ENCODE results near the gene EFCAB12. TPM values are rescaled to one million over a fixed set of nuclear protein-coding genes. Genes with fewer than 3 reads are reported as not detected.
"Not testable (repeated sequence)": the region's sequence is repeated elsewhere in the genome, so short reads cannot be mapped to it uniquely, and the experiment has no call there.

The EFCAB12 gene
- total RNA-seq, 4 donors from 2014 or later: not detected

DNA sequence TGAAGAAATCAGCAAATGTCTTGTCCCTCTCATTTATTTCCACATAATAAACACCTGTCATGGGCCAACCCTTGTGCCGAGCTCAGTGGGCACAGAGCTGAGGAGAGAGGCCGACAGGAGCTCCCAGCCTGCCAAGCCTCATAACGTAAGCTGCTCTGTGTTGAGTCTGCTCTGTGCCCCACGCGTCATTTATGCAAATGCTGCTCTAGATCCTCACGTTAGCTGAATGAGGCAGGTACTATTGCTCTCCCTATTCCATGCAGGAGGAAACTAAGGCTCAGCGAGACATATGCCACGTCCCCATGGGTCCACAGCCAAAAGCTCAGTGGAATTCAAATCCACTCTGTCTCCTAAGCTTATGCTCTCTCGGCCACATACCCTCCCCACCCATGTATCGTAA is 41.5 kb downstream of the EFCAB12 start:
- ATAC-seq: no peak

GRCh38 chr3:129385507-129385906 is 42.9 kb downstream of the EFCAB12 start:
- H3K36me3 ChIP-seq: peaks cover 0 to 12% of the 10 kb centered on the region in 2 donors
- H3K27me3 ChIP-seq; H3K4me1 ChIP-seq; in situ Hi-C loops (cut with MboI; ENCODE audit: low sequenced_read_pairs in 4 of 4); intact Hi-C loops (cut with DNase I; ENCODE audit: low total_unique reads); DNase-seq; H3K27ac ChIP-seq; H3K9me3 ChIP-seq; ATAC-seq; H3K4me3 ChIP-seq: not testable (repeated sequence)

More for the DNA sequence above, 41.5 kb downstream of the EFCAB12 start:
- no peak overlapping the region for H3K4me3 ChIP-seq
- in situ Hi-C loops (cut with MboI; ENCODE audit: low sequenced_read_pairs in 4 of 4) (no loop called here), intact Hi-C loops (cut with DNase I; ENCODE audit: low total_unique reads) (no loop called here)
- H3K4me1 ChIP-seq: peaks cover 3% of the 10 kb centered on the region in 2 donors
- no peak for DNase-seq
- no peaks in the 10 kb centered on the region for H3K9me3 ChIP-seq
- H3K27me3 ChIP-seq: no peaks in the 10 kb centered on the region
- peaks cover 0 to 21% of the 10 kb centered on the region in 2 donors for H3K36me3 ChIP-seq
- no peak overlapping the region for H3K27ac ChIP-seq
- TF ChIP-seq POLR2A (IDR thresholded peaks at IDR 0.05): no peak
- TF ChIP-seq, protein P1, sequence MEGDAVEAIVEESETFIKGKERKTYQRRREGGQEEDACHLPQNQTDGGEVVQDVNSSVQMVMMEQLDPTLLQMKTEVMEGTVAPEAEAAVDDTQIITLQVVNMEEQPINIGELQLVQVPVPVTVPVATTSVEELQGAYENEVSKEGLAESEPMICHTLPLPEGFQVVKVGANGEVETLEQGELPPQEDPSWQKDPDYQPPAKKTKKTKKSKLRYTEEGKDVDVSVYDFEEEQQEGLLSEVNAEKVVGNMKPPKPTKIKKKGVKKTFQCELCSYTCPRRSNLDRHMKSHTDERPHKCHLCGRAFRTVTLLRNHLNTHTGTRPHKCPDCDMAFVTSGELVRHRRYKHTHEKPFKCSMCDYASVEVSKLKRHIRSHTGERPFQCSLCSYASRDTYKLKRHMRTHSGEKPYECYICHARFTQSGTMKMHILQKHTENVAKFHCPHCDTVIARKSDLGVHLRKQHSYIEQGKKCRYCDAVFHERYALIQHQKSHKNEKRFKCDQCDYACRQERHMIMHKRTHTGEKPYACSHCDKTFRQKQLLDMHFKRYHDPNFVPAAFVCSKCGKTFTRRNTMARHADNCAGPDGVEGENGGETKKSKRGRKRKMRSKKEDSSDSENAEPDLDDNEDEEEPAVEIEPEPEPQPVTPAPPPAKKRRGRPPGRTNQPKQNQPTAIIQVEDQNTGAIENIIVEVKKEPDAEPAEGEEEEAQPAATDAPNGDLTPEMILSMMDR (IDR thresholded peaks at IDR 0.05 in 4 of 5, conservative IDR thresholded peaks at IDR 0.05 in 1 of 5): no peak

DNA sequence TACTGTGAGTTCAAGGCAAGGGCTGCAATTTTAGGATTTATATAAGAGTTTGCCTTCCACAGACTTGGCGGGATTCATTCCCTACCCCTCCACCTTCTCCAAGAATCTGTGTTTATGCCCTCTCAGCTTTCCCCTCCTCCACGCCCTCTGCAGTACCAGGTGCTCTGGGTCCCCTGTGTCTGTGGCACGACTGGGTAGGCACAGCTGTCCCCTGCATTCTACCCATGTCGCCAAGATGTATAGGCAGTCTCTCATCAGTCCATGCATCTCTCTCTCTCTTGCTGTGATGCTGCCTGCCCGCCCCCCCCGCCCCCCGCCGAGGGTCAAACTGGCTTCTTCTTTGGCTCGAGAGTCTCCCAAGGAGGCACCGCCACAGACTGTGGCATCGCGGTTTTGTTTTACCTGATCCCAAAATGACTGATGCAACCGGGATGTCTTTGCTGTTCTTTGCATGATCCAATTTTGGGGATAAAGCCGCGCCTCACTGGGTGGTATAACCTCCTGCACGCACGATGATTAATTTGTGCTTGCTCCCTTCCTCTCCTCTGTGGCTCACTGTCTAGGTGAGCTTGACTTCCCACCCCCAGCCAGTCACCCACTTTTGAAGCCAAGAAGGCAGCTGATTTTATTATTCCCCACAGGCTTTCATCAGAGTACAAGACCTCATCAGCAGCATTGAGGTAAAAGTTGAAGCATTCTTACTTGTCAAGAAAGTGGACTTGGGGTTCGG is 43.7 kb downstream of the EFCAB12 start:
- Histone ChIP-seq H3K4me1 (peaks cover 4 to 10% of the 10 kb centered on the region in 2 donors), H3K27ac (no peak overlapping the region), H3K4me3 (no peak overlapping the region), H3K36me3 (peaks cover 0 to 11% of the 10 kb centered on the region in 2 donors), H3K27me3 (no peaks in the 10 kb centered on the region), H3K9me3 (no peaks in the 10 kb centered on the region)
- intact Hi-C loops (cut with DNase I; ENCODE audit: low total_unique reads) (loop anchor here (5.0 kb wide), 2 partner anchors 443 to 548 kb away; no protein-coding TSS in a partner anchor), in situ Hi-C loops (cut with MboI; ENCODE audit: low sequenced_read_pairs in 4 of 4) (no loop called here)
- TF ChIP-seq POLR2A (IDR thresholded peaks at IDR 0.05): no peak
- TF ChIP-seq, protein P1 (IDR thresholded peaks at IDR 0.05 in 4 of 5, conservative IDR thresholded peaks at IDR 0.05 in 1 of 5): no peak
- no peak for DNase-seq
- ATAC-seq: no peak

- H3K4me1 ChIP-seq: peaks cover 4 to 10% of the 10 kb centered on the region in 2 donors
- in situ Hi-C loops (cut with MboI; ENCODE audit: low sequenced_read_pairs in 4 of 4); H3K9me3 ChIP-seq; H3K36me3 ChIP-seq; DNase-seq; ATAC-seq; H3K27ac ChIP-seq; H3K4me3 ChIP-seq; H3K27me3 ChIP-seq: not testable (repeated sequence)
- intact Hi-C loops (cut with DNase I; ENCODE audit: low total_unique reads): loop anchor here (5.0 kb wide), 2 partner anchors 443 to 548 kb away; no protein-coding TSS in a partner anchor
These were observed 44.3 kb downstream of the EFCAB12 start for GRCh38 chr3:129384103-129384502.

DNA sequence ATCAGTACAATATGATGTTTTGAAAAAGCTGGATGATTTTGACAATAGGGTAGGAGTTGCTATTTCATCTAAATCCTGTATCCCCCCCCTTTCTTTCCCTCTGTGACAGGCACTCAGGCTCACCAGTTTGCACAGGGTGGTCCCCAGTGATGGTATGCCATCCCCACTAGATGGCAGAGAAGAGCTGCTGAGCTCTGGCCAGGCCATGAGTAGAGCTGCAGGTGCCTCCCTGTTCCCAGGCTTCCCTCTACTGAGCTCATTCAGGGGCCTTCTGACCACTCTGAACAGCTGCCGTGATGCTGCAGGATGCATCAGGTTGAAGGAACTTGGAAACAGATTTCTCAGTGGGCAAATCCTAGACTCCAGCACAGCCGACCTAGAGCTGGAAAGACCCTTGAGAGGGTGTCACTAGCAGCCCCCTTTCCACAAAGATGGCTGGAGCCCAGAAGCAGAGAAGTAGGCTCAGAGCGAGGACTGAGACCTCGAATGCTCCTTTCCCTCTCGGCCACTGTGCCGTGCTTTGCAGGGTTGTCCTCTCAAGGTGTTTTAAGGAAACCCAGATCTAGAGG is 45.1 kb downstream of the EFCAB12 start:
- in situ Hi-C loops (cut with MboI; ENCODE audit: low sequenced_read_pairs in 4 of 4): no loop called here

More for the DNA sequence above, 45.1 kb downstream of the EFCAB12 start:
- Histone ChIP-seq H3K27ac (no peak overlapping the region), H3K4me3 (no peak overlapping the region), H3K36me3 (peaks cover 0 to 5% of the 10 kb centered on the region in 2 donors), H3K27me3 (no peaks in the 10 kb centered on the region), H3K9me3 (no peaks in the 10 kb centered on the region), H3K4me1 (peaks cover 4 to 10% of the 10 kb centered on the region in 2 donors)
- ATAC-seq: peak; percentile 64 to 81
- TF ChIP-seq POLR2A (IDR thresholded peaks at IDR 0.05): no peak
- TF ChIP-seq, protein P1 (IDR thresholded peaks at IDR 0.05 in 4 of 5, conservative IDR thresholded peaks at IDR 0.05 in 1 of 5): peak; percentile 41 to 77 (median 63)
- DNase-seq: peak in 1 of 2 donors; percentile 32
- intact Hi-C loops (cut with DNase I; ENCODE audit: low total_unique reads): loop anchor here (5.0 kb wide), 2 partner anchors 444 to 549 kb away; no protein-coding TSS in a partner anchor

Measured in gastrocnemius medialis (tissue), 4 donors.